Nephron progenitor cell (in vitro differentiated cells): ENCODE data around the gene CHST8.

Experiments
- DNase-seq: peaks from one replicate; pipeline ENCODE4 v3.0.0; 2021
- H3K27ac Mint-ChIP-seq: 2 replicates; pipeline ENCODE4 v1.8.0; 2021; ENCODE audit warnings: mild to moderate bottlenecking, moderate library complexity, mixed read lengths
- H3K27me3 Mint-ChIP-seq: 2 replicates; pipeline ENCODE4 v1.8.0; 2021; ENCODE audit warnings: mild to moderate bottlenecking, low read depth, mixed read lengths; ENCODE audit not compliant: poor library complexity
- H3K36me3 Mint-ChIP-seq: 2 replicates; pipeline ENCODE4 v1.8.0; 2021; ENCODE audit warnings: low read depth, mixed read lengths
- H3K4me1 Mint-ChIP-seq: 2 replicates; pipeline ENCODE4 v1.8.0; 2021; ENCODE audit warnings: mixed read lengths
- H3K4me3 Mint-ChIP-seq: 2 replicates; pipeline ENCODE4 v1.8.0; 2021; ENCODE audit warnings: mild to moderate bottlenecking, moderate library complexity, mixed read lengths
- H3K9me3 Mint-ChIP-seq: 2 replicates; pipeline ENCODE4 v1.8.0; 2021; ENCODE audit warnings: mild to moderate bottlenecking, moderate library complexity, mixed read lengths
- CTCF ChIP-seq: fragments of 200-600 bp; sonication (generic); IDR thresholded peaks from 2 replicates; pipeline ENCODE4 v1.5.0; 2021; ENCODE audit warnings: antibody characterized with exemption

The CHST8 gene

DNA sequence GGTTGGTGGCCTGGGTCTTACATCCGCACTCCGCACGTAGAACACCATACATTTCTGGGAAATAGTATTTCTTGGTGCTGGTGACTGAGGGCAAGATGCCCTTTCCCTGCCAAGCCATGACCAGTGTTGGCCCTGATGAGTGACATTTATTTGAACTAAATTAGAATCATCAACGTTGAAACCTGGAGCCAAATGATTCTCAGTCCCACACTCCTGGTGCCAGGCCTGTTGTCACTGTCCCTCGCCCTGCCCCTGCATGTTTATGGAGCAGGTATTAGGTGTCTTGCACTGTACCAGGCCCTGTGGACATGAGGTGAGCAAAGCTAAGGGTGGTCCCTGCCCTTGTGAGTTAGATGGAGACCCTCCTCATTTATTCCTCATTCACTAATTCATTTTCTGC lies 5.8 kb downstream of the CHST8 start:
- no peaks in the 10 kb centered on the region for H3K36me3 Mint-ChIP-seq
- H3K27ac Mint-ChIP-seq: no peak overlapping the region
- H3K4me1 Mint-ChIP-seq: peaks cover 18% of the 10 kb centered on the region
- H3K4me3 Mint-ChIP-seq: no peak overlapping the region
- no peaks in the 10 kb centered on the region for H3K9me3 Mint-ChIP-seq
- no peak for TF ChIP-seq CTCF
- DNase-seq: no peak
- peaks cover 82% of the 10 kb centered on the region for H3K27me3 Mint-ChIP-seq

DNA sequence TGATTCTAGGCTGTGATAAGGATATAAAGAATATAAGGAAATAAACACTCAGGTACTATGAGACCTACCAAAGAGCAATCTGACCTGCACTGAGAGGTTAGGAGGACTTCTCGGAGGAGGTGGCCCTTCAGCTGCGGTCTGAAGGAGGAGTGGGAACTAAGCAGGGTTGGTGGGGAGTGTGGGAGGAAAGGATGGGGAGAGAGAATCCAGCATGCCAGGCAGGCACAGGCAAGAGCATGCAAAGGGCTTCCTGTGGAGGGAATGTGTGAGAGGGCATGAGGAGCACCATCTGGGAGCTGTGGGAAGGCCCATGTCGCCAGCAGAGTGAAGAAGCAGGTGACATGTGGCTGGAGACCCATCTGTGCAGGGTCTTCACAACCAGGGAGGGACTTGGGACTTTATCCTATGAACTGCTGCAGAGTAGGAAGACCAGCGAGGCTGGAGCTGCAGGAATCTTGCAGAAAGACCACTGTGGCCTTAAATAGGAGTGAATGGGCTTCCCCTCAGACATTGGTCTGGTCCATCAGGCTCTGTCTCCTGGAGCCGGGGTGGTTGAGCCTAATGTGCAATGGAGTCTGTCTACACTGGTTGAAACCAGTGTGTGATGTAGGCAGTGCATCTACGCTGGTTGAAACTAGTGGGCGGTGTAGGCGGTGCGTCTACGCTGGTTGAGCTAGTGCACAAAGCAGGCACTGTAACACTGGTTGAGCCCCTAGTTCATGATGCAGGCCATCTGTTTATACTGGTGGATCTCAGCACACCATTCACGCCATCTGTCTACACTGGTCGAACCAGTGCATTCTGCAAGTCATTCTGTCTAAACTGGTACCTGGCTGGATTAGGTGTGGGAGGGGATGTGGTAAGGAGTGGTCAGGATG lies 6.4 kb downstream of the CHST8 start:
- TF ChIP-seq CTCF: no peak
- no peak for DNase-seq
- H3K4me1 Mint-ChIP-seq: peaks cover 16% of the 10 kb centered on the region
- no peak overlapping the region for H3K27ac Mint-ChIP-seq
- no peak overlapping the region for H3K4me3 Mint-ChIP-seq
- no peaks in the 10 kb centered on the region for H3K36me3 Mint-ChIP-seq
- H3K9me3 Mint-ChIP-seq: no peaks in the 10 kb centered on the region
- H3K27me3 Mint-ChIP-seq: peaks cover 79% of the 10 kb centered on the region

DNA sequence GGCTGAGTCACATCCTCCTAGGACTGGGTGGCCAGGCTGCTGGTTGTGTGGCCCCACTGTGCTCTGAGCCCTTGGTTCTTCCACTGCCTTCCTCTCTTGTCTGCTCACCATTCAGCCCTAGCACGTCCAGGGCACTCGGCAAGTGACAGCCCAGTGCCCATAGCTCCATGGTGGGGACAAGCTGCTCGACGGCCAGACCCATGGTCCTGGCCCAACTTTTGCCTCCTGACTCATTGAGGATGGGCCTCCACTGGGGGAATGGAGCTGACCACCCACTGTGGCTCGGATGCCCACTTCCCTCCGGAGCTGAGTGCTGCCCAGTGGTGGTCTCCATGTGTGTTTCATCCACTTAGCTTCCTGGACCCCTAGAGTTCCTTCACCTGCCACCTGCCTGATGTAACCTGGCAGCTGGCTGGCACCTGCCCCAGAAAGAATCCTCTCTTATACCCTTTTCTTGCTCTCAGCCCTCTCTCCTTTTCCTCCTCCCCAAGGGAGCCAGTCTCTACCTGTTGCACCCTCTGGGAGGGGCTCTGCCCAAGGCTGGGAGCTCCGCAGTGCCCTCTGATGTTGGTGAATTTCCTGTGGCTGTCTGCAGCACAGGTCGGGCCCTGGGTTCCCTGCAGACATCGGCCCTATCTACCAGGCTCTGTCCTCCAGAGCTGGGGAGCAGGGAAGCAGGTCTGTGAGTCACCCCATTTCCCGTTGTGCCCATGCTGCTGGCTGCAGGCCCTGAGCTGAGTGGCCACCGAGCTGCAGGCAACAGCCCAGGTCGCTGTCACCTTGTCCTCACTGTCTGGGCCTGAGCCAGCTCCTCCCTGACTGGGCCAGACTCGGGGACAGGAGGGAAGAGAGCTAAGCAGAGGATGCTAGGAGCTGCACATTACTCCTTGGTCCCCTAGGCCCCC lies 7.4 kb downstream of the CHST8 start:
- Mint-ChIP-seq H3K4me3 (no peak overlapping the region), H3K9me3 (no peaks in the 10 kb centered on the region), H3K27ac (no peak overlapping the region), H3K36me3 (no peaks in the 10 kb centered on the region), H3K4me1 (peaks cover 8% of the 10 kb centered on the region), H3K27me3 (peaks cover 74% of the 10 kb centered on the region)
- DNase-seq: no peak
- no peak for TF ChIP-seq CTCF

DNA sequence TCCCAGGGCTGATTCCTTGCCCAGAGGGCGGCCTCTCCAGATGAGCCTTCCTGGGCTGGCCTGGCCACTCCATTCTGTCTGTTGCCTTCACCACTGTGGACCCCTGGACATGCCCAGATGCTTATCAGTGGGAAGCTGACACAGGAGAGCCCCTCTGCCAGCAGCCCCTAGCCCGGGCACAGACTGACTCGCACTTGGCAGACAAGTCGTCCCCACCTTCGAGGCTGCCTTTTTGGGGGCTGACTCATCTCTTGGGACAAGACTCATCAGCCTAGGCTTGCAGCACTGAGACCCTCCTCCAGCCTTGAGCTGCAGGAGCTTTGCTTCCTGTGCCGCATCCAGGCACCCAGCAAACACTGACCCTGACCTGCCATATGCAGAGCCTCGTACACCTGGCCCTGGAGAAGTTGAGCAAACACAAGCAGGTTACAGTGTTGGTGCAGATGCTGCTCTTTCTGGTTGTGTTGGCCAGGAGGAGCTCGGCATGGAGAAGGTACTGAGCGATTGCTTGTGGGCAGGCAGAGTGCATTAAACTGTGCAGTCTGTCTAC lies 8.1 kb downstream of the CHST8 start:
- Mint-ChIP-seq H3K36me3 (no peaks in the 10 kb centered on the region), H3K27me3 (peaks cover 70% of the 10 kb centered on the region), H3K4me3 (no peak overlapping the region), H3K27ac (no peak overlapping the region), H3K4me1 (peaks cover under 1% of the 10 kb centered on the region), H3K9me3 (no peaks in the 10 kb centered on the region)
- no peak for DNase-seq
- TF ChIP-seq CTCF: no peak

GRCh38 chr19:33630880-33631608 lies 9.3 kb downstream of the CHST8 start:
- no peaks in the 10 kb centered on the region for H3K9me3 Mint-ChIP-seq
- no peak for TF ChIP-seq CTCF
- H3K27me3 Mint-ChIP-seq: peaks cover 61% of the 10 kb centered on the region
- no peak for DNase-seq
- no peaks in the 10 kb centered on the region for H3K4me1 Mint-ChIP-seq
- H3K4me3 Mint-ChIP-seq: no peak overlapping the region
- H3K36me3 Mint-ChIP-seq: no peaks in the 10 kb centered on the region
- H3K27ac Mint-ChIP-seq: no peak overlapping the region
